ENCODE results near the gene SGK1.

DNA sequence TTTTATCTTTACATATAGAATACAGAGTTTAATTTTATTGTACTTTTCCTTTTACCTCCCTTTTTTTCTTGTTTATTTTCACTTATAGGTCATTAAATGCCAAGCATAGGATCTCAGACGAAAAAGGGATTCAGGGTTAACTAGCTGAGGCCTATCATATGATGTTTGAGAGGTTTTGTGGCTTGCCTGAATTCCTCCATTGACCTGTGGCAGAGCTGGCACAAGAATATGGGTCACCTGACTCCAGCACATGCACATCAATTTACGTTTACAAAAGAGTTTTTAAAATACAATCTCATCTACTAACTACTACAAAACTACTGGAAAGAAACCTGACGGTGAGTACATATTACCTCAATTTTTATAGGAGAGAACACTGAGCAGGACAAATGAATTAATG is 60.4 kb downstream of the SGK1 start:
- no peak for TF ChIP-seq POLR2AphosphoS5 (IDR thresholded peaks at IDR 0.05; ENCODE audit: low read depth, low read length)
- TF ChIP-seq POLR2A (IDR thresholded peaks at IDR 0.05; ENCODE audit: low read depth, low read length) = no peak
- no peak for TF ChIP-seq TAF1 (IDR thresholded peaks at IDR 0.05; ENCODE audit: borderline replicate concordance, low read depth, low read length)

All from GM12892 (cell line).